Measurements from ENCODE around the gene TBPL2.
A peak's percentile ranks its signal among the peaks of the same experiment; 100 is the strongest.
"Not testable (repeated sequence)": the region's sequence is repeated elsewhere in the genome, so short reads cannot be mapped to it uniquely, and the experiment has no call there.

The TBPL2 gene

DNA sequence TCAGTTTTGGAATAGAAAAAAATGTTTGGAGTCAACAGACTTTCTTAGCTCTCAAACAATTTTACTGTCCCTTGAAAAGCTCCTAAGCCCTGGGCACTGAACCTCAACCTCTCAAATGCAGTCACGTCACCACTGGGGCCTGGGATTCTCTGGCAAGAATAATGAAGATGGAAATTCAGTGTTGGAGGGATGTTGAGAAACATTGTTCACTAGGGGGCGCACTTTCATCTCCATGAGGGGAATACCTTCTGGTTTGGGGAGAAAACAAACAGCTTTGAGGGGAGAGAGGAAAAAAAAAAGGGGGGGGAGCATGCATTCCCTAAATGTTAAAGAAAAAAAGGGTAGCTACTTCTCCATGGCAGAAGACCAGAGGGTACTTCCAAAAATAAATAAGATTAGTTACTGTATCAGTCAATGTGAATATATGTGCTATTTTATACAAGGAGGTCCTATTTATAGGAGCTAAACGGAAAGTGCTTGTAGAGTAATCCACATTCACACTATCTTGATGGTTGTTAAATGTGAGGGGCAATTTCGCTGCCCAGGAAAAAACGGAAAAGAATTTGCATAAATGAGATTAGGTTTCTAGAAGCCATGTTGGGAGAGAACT lies 5.8 kb upstream of the TBPL2 start:
- no peak overlapping the region for H3K4me3 ChIP-seq (ENCODE audit: low read depth, low read length)

DNA sequence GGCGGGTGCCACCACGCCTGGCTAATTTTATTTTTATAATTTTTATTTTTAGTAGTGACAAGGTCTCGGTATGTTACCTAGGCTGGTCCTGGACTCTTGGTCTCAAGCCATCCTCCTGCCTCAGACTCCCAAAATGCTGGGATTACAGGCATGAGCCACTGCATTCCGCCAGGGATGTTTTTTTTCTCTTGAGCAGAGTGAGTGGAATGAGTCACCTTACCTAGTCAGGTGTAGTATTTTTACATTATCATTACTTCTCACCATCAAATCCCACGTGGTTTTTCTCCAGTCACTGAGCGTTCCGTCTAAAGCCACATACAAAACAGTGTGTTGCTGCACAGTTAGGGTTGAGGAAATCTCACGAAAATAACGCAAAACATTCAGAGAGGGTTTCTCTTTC lies 870 bp upstream of the TBPL2 start:
- H3K4me3 ChIP-seq (ENCODE audit: low read depth, low read length) = no peak overlapping the region

DNA sequence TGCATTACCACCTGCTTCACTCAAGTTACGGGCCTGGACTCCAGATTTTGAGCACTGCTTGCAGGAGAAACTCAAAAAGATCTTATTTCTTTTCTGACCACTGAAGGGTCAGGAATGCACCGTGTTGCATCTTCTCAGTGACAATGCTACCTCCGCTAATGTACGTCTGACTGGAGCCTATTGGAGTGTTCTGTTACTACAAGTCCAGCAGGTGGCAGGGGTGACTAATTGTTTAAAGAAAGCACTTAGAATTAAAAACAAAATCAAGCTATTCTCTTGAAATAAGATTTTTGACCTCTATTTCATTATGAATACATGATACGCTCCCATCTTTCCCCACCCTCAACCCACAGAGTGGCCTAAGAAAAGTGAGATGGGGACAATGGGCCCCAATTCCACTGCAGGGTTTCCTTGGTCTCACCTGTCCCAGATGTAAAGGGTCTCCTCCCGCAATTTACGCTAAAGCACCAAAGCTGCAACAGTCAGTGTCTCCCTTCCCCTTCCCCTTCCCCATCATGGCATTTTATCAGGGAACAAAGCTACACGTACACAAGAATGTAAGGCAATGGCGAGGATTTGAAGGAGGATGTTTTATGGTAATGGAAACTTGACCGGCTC lies 2.2 kb downstream of the TBPL2 start:
- H3K4me3 ChIP-seq (ENCODE audit: low read depth, low read length) = no peak overlapping the region

DNA sequence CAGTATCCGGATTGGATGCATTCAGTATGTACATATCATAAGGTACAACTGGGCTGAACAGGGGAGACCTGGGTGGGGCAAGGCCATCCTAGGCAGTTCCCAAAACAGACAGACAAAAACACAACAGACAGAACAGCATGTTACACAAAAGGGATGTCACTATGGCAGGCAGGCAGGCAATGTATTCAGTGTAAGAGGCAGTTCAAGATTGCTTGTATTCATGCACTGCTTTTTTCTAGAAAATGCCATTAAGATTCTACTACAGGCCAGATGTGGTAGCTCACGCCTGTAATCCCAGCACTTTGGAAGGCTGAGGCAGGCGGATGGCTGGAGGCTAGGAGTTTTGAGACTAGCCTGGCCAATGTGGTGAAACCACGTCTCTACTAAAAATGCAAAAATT lies 3.5 kb downstream of the TBPL2 start:
- H3K4me3 ChIP-seq (ENCODE audit: low read depth, low read length) = no peak overlapping the region

DNA sequence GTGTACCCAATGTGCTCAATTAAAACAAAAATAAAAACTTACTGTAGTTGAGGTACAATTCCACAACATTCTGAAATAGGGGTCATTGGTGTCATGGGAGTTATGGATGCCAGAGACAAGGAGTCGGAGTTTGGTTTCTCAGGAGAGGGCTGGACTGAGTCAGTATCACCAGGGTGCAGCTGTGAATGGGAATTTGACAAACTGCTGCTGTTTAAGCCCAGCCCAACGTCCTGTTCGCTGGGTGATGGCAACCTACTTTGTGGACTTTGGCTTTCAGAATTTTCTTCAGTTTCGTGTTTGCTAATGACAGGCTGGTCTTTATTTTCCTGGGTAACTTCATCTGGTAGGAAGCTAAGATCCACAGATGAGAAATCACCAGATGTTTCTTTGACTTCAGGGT lies 3.9 kb downstream of the TBPL2 start:
- no peak overlapping the region for H3K4me3 ChIP-seq (ENCODE audit: low read depth, low read length)

DNA sequence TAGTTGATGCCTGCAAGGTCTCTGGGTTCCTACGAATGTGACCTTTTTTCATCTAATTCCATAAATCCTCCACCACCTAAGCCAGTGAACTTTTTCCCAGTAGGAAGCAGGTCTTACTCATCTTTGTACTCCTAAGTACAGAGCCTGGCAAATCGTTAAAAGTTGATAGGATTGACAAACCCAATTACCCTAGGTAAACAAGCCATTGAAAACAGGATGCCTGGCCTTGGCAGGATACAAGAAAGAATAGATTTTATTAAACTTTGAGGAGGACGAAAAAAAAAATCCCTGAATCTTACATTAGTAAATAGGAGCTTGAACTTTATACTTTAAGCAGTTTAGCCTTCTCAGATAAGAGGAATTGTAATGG lies 5.6 kb downstream of the TBPL2 start:
- H3K4me3 ChIP-seq (ENCODE audit: low read depth, low read length) = no peak overlapping the region

DNA sequence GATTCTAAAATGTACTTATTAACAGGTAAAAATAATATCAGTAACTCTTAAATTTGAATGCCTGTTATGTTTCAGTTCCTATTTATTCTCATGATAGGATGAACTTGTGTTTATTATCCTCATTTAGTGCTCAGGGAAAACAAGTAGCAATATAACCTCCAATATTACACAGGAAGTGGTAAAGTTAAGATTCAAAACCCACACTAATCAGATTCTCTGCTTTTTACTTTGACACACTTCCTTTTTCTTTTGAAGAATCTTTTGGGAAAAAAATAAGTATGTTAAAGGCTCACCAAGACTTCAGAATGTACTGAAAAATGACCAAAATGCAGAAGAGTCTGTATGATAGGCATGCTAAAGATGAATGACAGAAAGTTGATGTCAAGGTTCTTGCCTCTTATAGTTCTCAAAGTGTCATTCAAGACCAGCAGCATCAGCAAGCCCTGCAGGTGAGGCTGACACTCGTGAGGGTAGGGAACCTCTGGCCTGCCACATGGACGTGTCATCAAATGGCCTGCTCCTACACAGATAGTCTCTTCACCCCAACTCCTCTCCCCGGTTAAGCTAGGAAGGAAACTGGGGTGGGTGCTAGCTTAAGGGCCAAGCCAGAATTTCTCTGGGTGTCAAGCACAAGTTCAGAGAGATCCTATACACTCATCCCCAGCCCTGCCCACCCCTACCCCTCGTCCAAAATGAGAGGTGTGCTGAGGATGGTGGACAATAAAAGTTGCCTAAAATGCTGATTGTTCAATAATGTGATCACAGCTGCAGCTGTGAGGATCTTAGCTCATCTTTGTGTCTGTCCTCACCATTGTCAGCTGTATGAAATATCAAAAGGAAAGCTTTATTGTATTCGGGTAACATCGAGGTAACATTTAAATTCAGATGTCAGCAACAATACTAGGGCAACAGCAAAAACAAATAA lies 6.3 kb downstream of the TBPL2 start:
- no peak overlapping the region for H3K4me3 ChIP-seq (ENCODE audit: low read depth, low read length)

DNA sequence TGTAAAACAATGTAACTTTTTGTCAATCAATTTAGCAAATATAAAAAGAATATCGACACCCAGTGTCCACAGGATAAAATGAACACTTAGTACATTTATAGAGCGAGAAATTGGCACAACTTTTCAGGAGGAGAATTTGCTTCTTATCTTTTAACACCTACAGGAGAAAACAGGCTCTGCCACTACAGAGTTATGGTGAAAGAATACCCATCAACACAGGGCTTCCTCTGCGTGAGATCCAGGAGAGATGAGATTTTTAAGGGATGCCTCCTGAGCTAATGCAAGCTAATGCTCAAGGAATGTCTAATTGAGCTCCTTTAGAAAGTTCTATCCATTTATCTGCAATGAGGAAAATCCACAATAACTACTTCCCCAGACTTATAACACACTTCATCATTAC lies 7.8 kb downstream of the TBPL2 start:
- H3K4me3 ChIP-seq (ENCODE audit: low read depth, low read length) = no peak overlapping the region

DNA sequence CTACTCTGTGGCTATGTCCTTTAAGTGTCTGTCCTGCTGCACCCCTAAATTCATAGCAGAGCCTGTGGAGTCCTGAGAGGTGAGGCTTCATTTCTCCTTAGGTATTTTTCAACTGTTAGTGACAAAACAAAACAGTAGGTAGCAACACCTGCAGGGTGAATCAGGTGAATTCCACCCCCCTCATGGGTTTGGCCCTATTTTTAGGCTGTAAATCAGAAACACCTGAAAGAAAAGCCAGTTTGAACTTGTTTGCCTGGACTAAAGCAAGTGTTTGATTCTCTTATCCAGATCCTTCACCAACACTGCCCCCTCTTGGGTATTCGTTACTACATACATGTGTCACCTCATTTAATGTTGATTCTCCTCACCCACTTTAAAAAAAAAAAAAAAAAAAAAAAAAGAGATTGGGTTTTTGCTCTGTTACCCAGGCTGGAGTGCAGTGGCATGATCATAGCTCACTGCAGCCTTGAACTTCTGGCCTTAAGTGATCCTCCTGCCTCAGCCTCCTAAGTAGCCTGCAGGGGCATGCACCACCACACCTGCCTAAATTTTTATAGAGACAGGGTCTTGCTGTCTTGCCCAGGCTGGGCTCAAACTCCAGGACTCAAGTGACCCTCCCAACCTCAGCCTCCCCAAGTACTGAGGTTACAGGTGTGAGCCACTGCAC lies 10.3 kb downstream of the TBPL2 start:
- no peak overlapping the region for H3K4me3 ChIP-seq (ENCODE audit: low read depth, low read length)

DNA sequence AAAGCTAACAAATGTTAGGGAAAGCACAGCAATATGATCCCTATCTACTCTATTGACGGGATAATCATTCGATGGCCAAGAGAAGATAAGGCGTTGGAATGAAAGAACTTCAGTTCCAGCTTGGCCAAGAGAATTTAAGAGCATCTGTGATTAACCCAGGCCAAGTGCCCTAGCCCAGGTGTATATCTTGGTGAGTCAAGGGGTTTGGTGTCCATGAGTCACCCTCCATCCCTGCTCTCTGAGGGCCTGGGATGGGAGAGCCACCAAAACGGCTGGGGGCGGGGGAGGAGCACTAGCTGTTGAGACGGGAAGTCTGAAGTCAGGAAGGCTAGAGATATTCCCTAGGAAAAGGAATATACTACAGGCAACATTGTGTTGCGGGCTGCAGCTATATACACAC lies 13.0 kb downstream of the TBPL2 start:
- H3K4me3 ChIP-seq (ENCODE audit: low read depth, low read length) = no peak overlapping the region

DNA sequence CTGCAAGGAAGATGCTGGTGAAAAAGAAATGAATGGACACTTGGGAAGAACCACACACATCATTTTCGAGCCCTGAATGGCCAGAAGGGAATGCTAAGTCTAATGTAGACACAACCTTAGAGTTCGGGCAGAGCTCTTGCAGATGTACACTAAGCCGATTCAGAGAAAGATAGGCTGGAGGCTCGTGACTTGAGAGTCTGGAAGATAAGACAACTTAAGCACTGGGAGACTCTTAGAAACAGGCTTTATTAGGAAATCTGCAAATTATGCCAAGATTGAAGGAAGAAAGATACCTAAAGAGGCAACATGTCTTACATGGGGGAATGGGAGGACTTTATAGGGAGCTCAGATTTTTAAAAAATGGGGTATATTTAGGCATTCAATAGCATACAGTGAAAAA lies 13.5 kb downstream of the TBPL2 start:
- H3K4me3 ChIP-seq (ENCODE audit: low read depth, low read length) = no peak overlapping the region

DNA sequence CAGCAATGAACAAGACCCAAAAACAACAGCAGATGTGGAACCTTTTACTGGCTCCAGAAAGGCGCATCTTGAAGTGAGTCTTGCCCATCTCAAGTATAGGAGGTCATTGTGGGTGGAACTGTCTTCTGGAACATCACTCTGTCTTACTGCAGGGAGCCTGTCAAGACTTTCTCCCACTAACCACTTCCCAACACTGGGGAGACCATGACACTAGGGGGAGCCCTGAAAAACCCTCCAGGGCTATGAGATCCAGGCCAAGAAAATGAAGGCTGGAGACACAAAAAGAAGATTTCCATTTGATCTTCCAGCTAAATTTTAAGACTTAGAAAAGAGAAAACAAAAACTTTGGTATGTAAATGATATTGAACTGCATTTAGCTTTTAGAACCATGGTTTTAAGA lies 15.3 kb downstream of the TBPL2 start:
- no peak overlapping the region for H3K4me3 ChIP-seq (ENCODE audit: low read depth, low read length)

DNA sequence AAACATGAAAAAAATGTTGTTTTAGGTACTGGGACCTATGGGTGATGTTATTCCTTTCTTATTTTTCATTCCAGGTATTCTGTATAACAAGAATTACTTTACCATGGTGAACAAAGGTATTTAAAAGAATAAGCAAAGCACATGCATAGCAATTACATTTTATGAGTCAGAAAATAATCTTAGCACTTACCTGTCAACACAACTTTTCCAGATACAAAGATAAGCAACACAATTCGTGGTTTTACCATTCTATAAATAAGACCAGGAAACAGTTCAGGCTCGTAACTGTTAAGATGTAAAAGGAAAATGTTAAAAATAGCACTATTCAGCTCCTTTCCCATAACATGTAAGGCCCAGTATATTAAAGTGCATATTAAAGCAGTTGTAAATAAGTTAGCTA lies 16.4 kb downstream of the TBPL2 start:
- no peak overlapping the region for H3K4me3 ChIP-seq (ENCODE audit: low read depth, low read length)

DNA sequence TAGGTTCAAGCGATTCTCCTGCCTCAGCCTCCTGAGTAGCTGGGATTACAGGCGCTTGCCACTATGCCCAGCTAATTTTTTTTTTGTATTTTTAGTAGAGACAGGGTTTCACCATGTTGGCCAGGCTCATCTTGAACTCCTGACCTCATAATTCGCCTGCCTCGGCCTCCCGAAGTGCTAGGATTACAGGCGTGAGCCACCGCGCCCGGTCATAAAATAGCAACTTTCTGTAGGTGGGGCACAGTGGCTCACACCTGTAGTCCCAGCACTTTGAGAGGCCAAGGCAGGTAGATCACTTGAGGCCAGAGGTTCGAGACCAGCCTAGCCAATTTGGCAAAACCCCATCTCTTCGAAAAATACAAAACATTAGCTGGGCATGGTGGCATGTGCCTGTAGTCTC lies 18.1 kb downstream of the TBPL2 start:
- H3K4me3 ChIP-seq (ENCODE audit: low read depth, low read length) = not testable (repeated sequence)

DNA sequence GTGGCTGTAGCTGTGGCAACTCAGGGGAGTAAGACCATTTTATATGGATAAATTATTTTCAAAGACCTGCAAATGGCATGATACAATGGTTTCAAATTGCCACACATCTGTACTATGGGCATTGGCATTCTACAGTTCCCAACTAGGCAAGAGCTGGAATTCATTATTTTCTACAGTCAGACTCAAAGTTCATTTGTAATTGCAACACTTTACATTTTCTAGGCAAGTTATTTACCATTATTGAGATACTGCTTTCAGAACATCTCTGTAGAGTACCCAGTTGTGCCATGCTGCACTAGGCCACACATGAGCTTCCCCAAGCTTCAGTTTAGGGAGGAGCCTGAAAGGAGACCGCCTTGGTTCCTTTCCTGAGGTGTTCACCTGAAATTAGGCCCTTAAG lies 20.8 kb downstream of the TBPL2 start:
- no peak overlapping the region for H3K4me3 ChIP-seq (ENCODE audit: low read depth, low read length)

DNA sequence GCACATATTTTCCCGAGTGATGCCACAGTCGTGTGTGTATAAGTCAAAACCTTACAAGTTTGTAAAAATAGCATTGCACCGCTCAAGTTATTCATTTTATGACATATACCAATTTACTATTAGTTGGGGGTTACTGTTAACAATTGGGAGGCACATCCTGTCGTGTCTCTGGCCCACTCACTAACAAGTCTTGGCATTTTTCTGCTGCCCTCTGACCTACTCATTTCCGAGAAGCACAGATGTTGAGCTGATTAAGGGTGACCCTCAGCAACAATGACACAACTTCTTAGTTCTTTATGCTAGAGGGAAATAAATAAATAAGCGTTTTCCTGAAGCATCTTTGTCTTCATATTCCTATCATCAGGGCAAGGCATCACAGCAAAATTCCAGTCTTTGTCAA lies 22.0 kb downstream of the TBPL2 start:
- H3K4me3 ChIP-seq (ENCODE audit: low read depth, low read length) = no peak overlapping the region

DNA sequence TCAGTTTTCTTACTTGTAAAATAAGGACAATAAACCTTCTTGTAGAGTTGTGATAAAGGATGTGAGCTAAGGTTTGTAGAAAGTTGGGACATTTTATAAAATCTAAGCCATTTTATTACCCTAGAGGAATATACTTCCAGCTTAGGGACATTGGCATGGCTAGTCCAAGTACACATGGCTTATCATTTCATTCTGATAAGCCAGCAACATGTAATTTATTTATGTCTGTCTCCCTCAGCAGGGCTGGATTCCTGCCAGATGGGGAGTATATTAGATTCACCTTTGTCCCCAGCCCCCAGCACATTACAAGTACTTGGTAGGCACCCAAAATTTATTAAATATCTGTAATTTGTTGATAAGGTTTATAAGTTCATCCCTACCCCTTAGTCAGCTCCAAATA lies 22.5 kb downstream of the TBPL2 start:
- no peak overlapping the region for H3K4me3 ChIP-seq (ENCODE audit: low read depth, low read length)

DNA sequence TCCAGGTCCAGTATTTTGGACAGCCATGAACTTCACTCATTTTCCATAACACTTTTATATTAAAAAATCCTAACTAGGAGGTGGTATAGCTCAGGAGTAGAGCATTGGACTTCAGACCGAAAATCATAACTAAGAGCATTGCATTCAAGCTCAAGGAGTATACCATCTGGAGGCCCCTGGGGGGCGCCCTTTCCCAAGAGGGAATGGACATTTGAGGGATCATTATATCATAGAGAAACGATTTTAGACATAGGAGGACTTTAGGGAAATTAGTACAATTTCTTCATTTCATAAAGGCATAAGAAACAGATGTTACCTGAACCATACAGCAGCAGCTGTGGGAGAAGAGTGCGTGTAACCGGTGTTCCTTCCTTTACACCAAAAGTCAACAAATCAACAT lies 23.6 kb downstream of the TBPL2 start:
- no peak overlapping the region for H3K4me3 ChIP-seq (ENCODE audit: low read depth, low read length)

DNA sequence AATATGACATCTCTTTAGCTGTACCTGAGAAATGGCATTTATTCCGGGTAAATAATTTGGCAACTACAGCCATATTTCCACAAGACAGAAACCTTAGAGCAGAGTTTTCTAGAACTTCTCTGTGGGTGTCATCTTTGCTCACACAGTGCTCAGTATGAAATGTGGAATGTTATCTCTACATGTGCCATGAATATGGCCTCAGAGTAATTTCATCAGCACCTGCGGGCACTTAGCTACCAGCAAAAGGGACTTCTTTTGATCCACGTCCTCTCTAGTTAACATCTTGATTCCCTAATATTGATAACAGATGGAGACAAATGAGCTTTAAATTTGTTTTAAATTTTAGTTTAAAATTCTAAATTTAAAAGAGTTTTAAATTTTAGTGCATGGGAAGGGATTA lies 25.9 kb downstream of the TBPL2 start:
- no peak overlapping the region for H3K4me3 ChIP-seq (ENCODE audit: low read depth, low read length)

DNA sequence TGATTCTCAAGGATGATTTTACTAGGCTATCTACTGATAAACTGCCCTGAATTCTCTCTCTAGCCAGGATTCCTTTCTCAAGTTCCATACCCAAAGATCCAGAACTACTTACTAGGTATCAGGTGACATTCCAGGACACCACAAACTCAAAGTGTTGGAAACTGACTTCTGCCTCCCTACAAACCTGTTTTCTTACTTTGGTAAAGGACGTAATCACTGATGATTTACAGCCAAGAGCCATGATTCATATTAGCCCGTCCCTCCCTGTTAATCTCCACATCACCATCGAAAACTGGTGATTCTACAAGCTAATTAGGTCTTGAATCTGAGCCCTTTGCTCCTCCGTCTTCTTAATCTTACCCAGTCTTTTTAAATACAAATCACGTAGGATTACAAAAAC lies 27.7 kb downstream of the TBPL2 start:
- H3K4me3 ChIP-seq (ENCODE audit: low read depth, low read length) = no peak overlapping the region

DNA sequence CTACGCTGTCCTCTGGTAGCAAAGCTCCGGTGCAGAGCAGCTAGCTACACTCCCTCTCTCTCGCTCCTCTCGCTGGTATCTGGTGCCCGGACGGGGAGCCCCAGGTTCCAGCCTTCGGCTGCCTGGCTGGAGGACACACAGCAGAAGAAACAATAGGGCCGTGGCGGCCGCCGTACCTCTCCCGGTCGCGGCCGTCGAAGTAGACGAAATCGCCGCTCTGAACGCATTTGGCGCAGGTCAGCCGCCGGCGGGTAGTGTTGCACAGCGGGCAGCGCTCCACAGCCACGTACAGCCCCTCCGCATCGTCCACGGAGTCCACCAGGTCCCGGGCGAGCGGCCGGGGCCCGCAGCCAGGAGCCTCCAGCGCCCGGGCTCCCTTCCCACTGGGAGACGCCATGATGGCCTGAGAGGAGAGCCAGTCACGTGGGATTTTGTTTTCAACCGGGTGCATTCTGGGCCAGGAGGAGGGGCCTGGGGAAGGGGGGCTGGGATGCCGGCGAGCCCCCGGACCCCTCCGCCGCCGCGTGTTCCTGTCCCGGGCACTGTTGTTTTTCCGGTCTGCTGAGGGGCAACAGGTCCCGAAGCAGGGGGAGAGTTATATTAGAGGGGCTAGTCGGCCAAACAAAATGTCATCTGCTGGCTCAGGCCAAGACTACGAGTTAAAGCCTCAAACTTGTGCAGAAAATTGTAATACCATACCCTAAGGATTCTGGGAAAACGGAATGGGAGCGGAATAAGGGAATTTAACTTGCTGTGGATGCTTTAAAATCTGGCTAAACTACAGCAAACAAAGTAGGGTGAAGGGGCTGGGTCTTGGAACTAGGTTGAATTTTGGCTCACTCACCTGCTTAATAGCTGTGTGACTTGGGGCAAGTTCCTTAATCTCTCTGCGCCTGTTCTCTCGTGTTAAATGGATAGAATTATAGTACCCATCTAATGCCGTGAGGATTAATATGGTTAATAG lies 28.7 kb downstream of the TBPL2 start, which contains the start of gene ATG14:
Gene ATG14, minus strand, starts transcription at position 405 of the 964 bp plus-strand sequence. Its CDS starts 8 bp downstream, at position 397.
- H3K4me3 ChIP-seq (ENCODE audit: low read depth, low read length) = peak within 1 kb of the TSS; percentile 85

All from iPS-11a (cell line).